ENCODE measurements around the gene FIBIN. TPM values are rescaled to one million over a fixed set of nuclear protein-coding genes. Genes with fewer than 3 reads are reported as not detected.

The FIBIN gene
- total RNA-seq, 1 experiment from 2014 or later, result not detected

GRCh38 chr11:27028561-27028965 lies 34.7 kb downstream of the FIBIN start:
- Mint-ChIP-seq H3K4me3 (no peak overlapping the region), H3K9me3 (no peaks in the 10 kb centered on the region), H3K36me3 (ENCODE audit: insufficient read depth in 1 of 3, low read depth in 3 of 3) (no peaks in the 10 kb centered on the region), H3K27ac (no peak overlapping the region), H3K27me3 (ENCODE audit: low read depth) (no peaks in the 10 kb centered on the region), H3K4me1 (peaks cover 7 to 9% of the 10 kb centered on the region in 2 experiments)
- no peak overlapping the region for H2AK5ac ChIP-seq (ENCODE audit: insufficient read length, low read length)
- no peak overlapping the region for H3K27ac ChIP-seq (ENCODE audit: insufficient read length, low read depth, low read length)
- no peaks in the 10 kb centered on the region for H3K79me2 ChIP-seq (ENCODE audit: insufficient read depth, low read length)
- no peak overlapping the region for H2BK5ac ChIP-seq (ENCODE audit: insufficient read length, low read length)
- TF ChIP-seq, protein P1, sequence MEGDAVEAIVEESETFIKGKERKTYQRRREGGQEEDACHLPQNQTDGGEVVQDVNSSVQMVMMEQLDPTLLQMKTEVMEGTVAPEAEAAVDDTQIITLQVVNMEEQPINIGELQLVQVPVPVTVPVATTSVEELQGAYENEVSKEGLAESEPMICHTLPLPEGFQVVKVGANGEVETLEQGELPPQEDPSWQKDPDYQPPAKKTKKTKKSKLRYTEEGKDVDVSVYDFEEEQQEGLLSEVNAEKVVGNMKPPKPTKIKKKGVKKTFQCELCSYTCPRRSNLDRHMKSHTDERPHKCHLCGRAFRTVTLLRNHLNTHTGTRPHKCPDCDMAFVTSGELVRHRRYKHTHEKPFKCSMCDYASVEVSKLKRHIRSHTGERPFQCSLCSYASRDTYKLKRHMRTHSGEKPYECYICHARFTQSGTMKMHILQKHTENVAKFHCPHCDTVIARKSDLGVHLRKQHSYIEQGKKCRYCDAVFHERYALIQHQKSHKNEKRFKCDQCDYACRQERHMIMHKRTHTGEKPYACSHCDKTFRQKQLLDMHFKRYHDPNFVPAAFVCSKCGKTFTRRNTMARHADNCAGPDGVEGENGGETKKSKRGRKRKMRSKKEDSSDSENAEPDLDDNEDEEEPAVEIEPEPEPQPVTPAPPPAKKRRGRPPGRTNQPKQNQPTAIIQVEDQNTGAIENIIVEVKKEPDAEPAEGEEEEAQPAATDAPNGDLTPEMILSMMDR (conservative IDR thresholded peaks at IDR 0.05), result no peak
- H4K8ac ChIP-seq (replicated peaks; ENCODE audit: insufficient read length, low read depth, low read length), result no peak overlapping the region
- no peaks in the 10 kb centered on the region for H3K27me3 ChIP-seq (ENCODE audit: insufficient read depth, low read length)
- H4K91ac ChIP-seq (ENCODE audit: insufficient read length, low read depth, low read length), result no peak overlapping the region
- no peaks in the 10 kb centered on the region for H4K20me1 ChIP-seq (ENCODE audit: control insufficient read depth, insufficient read depth, insufficient read length)
- H2BK15ac ChIP-seq (ENCODE audit: low read depth, low read length), result no peak overlapping the region
- no peak overlapping the region for H4K5ac ChIP-seq (ENCODE audit: insufficient read length, low read depth, low read length)
- no peak overlapping the region for H3K56ac ChIP-seq (ENCODE audit: insufficient read length, low read depth, low read length)
- H2BK20ac ChIP-seq (ENCODE audit: low read depth, low read length, poor library complexity, severe bottlenecking), result no peak overlapping the region
- no peaks in the 10 kb centered on the region for H3K9me3 ChIP-seq (ENCODE audit: control insufficient read depth, low read depth, low read length)
- H2AFZ ChIP-seq (ENCODE audit: low read length), result no peak overlapping the region
- no peak overlapping the region for H3K9ac ChIP-seq (ENCODE audit: extremely low read depth, insufficient read length, low read length)
- no peak overlapping the region for H3K14ac ChIP-seq (ENCODE audit: insufficient read depth, low read length)
- no peaks in the 10 kb centered on the region; the same call in 1 of the 2 replicates for H3K4me1 ChIP-seq (ENCODE audit: insufficient read depth, low read length)
- no peak overlapping the region for H3T11ph ChIP-seq (ENCODE audit: low read length)
- no peaks in the 10 kb centered on the region for H3K23me2 ChIP-seq (ENCODE audit: insufficient read length, low read depth, low read length, poor library complexity, severe bottlenecking)
- WGBS (ENCODE audit: extremely low coverage, insufficient read length, low lambda C conversion rate), result no CpG with 5 or more reads among the region's 1 CpG
- no peak overlapping the region for H2BK12ac ChIP-seq (ENCODE audit: insufficient read length, low read depth, low read length)
- no peak overlapping the region for H3K4ac ChIP-seq (ENCODE audit: low read depth, low read length)
- H3K18ac ChIP-seq (ENCODE audit: insufficient read length, low read depth, low read length), result no peak overlapping the region
- no peaks in the 10 kb centered on the region for H3K79me1 ChIP-seq (ENCODE audit: insufficient read depth, low read depth, low read length, poor library complexity, severe bottlenecking)
- no peak overlapping the region for H2BK120ac ChIP-seq (ENCODE audit: low read depth, low read length, poor library complexity, severe bottlenecking)
- no peak for DNase-seq
- no peak overlapping the region for H3K23ac ChIP-seq (ENCODE audit: insufficient read length, low read depth, low read length)
- H3K4me2 ChIP-seq (ENCODE audit: insufficient read depth, insufficient read length, low read length), result no peak overlapping the region
